ENCODE results near the gene OR6N1. TPM values are rescaled to one million over a fixed set of nuclear protein-coding genes. Genes with fewer than 3 reads are reported as not detected.

The OR6N1 gene
- total and polyA plus RNA-seq, 2 donors (not counting 3 experiments of a cell fraction or from before 2014, with no cell fraction given) = not detected

- Histone ChIP-seq H3K79me2 (ENCODE audit: control insufficient read depth, insufficient read depth, low read length) (no peaks in the 10 kb centered on the region), H3K27ac (ENCODE audit: insufficient read depth, low read depth, low read length) (no peak overlapping the region), H3K4me2 (ENCODE audit: insufficient read depth, low read length) (no peak overlapping the region), H3K9me1 (replicated peaks; ENCODE audit: control insufficient read depth, extremely low read depth, insufficient read depth, low read length) (no peaks in the 10 kb centered on the region), H3K27me3 (ENCODE audit: control insufficient read depth in 2 of 2, insufficient read depth in 2 of 2, low read length in 2 of 2) (no peaks in the 10 kb centered on the region), H4K20me1 (replicated peaks; ENCODE audit: control insufficient read depth, extremely low read depth, insufficient read depth, low read length) (no peaks in the 10 kb centered on the region), H3K4me1 (ENCODE audit: control insufficient read depth, extremely low read depth, insufficient read depth, low read length) (no peaks in the 10 kb centered on the region), H3K9me3 (replicated peaks; ENCODE audit: control insufficient read depth, insufficient read depth, low read length) (no peaks in the 10 kb centered on the region), H3K36me3 (ENCODE audit: control insufficient read depth in 2 of 2, extremely low read depth in 1 of 2, insufficient read depth in 2 of 2, low read length in 2 of 2) (no peaks in the 10 kb centered on the region), H3K9ac (replicated peaks; ENCODE audit: extremely low read depth, insufficient read depth, low read length) (no peak overlapping the region), H3K4me3 (replicated peaks in 1 of 3; ENCODE audit: insufficient read depth in 1 of 3, low read depth in 1 of 3, low read length in 3 of 3) (no peak overlapping the region), H2AFZ (ENCODE audit: low read depth, low read length) (no peak overlapping the region)
- BruUV-seq (replicated peaks) = no TSS peak
- FAIRE-seq (no peak), DNase-seq (ENCODE audit: low read depth, low spot score) (no peak)
- dilution Hi-C loops (cut with MboI; ENCODE audit: extremely low pct_ligation_motif_present, low sequenced_read_pairs) (no loop called here), intact Hi-C loops (cut with micrococcal nuclease) (no loop called here)
- ChIA-PET CTCF (no interaction called here), POLR2A (no interaction called here)
- no peak for TF ChIP-seq POLR2AphosphoS5 (IDR thresholded peaks at IDR 0.05; ENCODE audit: insufficient read depth, low read depth, low read length)
- no peak for TF ChIP-seq FOS (IDR thresholded peaks at IDR 0.05; ENCODE audit: borderline replicate concordance, insufficient read depth, low read length)
- TF ChIP-seq JUN (IDR thresholded peaks at IDR 0.05; ENCODE audit: borderline replicate concordance, insufficient read depth, insufficient read length, low read depth) = no peak
- TF ChIP-seq POLR2A (IDR thresholded peaks at IDR 0.05; ENCODE audit: low read depth, low read length) = no peak
- no peak for TF ChIP-seq MYC (IDR thresholded peaks at IDR 0.05; ENCODE audit: low read depth, low read length)
These were observed 26.5 kb upstream of the OR6N1 start for GRCh38 chr1:158798531-158798930.

- Histone ChIP-seq H3K27ac (ENCODE audit: insufficient read depth, low read depth, low read length) (no peak overlapping the region), H3K4me2 (ENCODE audit: insufficient read depth, low read length) (no peak overlapping the region), H3K4me1 (ENCODE audit: control insufficient read depth, extremely low read depth, insufficient read depth, low read length) (no peaks in the 10 kb centered on the region), H3K4me3 (replicated peaks in 1 of 3; ENCODE audit: insufficient read depth in 1 of 3, low read depth in 1 of 3, low read length in 3 of 3) (no peak overlapping the region), H3K27me3 (ENCODE audit: control insufficient read depth in 2 of 2, insufficient read depth in 2 of 2, low read length in 2 of 2) (no peaks in the 10 kb centered on the region), H3K9me1 (replicated peaks; ENCODE audit: control insufficient read depth, extremely low read depth, insufficient read depth, low read length) (no peaks in the 10 kb centered on the region), H3K9ac (replicated peaks; ENCODE audit: extremely low read depth, insufficient read depth, low read length) (no peak overlapping the region), H2AFZ (ENCODE audit: low read depth, low read length) (no peak overlapping the region), H3K79me2 (ENCODE audit: control insufficient read depth, insufficient read depth, low read length) (no peaks in the 10 kb centered on the region), H3K36me3 (ENCODE audit: control insufficient read depth in 2 of 2, extremely low read depth in 1 of 2, insufficient read depth in 2 of 2, low read length in 2 of 2) (no peaks in the 10 kb centered on the region), H3K9me3 (replicated peaks; ENCODE audit: control insufficient read depth, insufficient read depth, low read length) (no peaks in the 10 kb centered on the region), H4K20me1 (replicated peaks; ENCODE audit: control insufficient read depth, extremely low read depth, insufficient read depth, low read length) (no peaks in the 10 kb centered on the region)
- FAIRE-seq = no peak
- DNase-seq (ENCODE audit: low read depth, low spot score) = no peak
- POLR2A ChIA-PET = no interaction called here
- dilution Hi-C loops (cut with MboI; ENCODE audit: extremely low pct_ligation_motif_present, low sequenced_read_pairs) (no loop called here), intact Hi-C loops (cut with micrococcal nuclease) (loop anchor here (5.0 kb wide), 1 partner anchor 278 kb away; no protein-coding TSS in a partner anchor)
- no peak for TF ChIP-seq JUN (IDR thresholded peaks at IDR 0.05; ENCODE audit: borderline replicate concordance, insufficient read depth, insufficient read length, low read depth)
- no peak for TF ChIP-seq EZH2 (IDR thresholded peaks at IDR 0.05; ENCODE audit: borderline replicate concordance, low read depth, low read length, severe bottlenecking)
- no peak for TF ChIP-seq MAX (IDR thresholded peaks at IDR 0.05; ENCODE audit: insufficient read depth, insufficient read length)
- no peak for TF ChIP-seq FOS (IDR thresholded peaks at IDR 0.05; ENCODE audit: borderline replicate concordance, insufficient read depth, low read length)
- no peak for TF ChIP-seq POLR2AphosphoS5 (IDR thresholded peaks at IDR 0.05; ENCODE audit: insufficient read depth, low read depth, low read length)
- TF ChIP-seq GATA2 (IDR thresholded peaks at IDR 0.05; ENCODE audit: insufficient read depth, insufficient read length, low read depth, low read length) = no peak
- TF ChIP-seq CTCF (IDR thresholded peaks at IDR 0.05; ENCODE audit: extremely low read depth in 1 of 2, insufficient read depth in 1 of 2, low read depth in 1 of 2, low read length in 2 of 2) = no peak
- no peak for TF ChIP-seq POLR2A (IDR thresholded peaks at IDR 0.05; ENCODE audit: low read depth, low read length)
- no TSS peak for BruUV-seq (replicated peaks)
- CTCF ChIA-PET = interaction anchor here (1.0 to 1.4 kb wide), 5 partner anchors 25 to 278 kb away, joined by 3 to 5 read pairs (median 3); no protein-coding TSS in a partner anchor
These were observed 22.3 kb upstream of the OR6N1 start for GRCh38 chr1:158794247-158794646.

Measured in endothelial cell of umbilical vein (primary cell).